IPS DF 4.7 (cell line): ENCODE results near the gene RBMS1.

Experiments
- DNase-seq: peaks from one replicate; pipeline ENCODE4 v3.0.0-alpha.2; 2013; ENCODE audit warnings: low spot score; ENCODE audit errors: extremely low read depth

The RBMS1 gene

DNA sequence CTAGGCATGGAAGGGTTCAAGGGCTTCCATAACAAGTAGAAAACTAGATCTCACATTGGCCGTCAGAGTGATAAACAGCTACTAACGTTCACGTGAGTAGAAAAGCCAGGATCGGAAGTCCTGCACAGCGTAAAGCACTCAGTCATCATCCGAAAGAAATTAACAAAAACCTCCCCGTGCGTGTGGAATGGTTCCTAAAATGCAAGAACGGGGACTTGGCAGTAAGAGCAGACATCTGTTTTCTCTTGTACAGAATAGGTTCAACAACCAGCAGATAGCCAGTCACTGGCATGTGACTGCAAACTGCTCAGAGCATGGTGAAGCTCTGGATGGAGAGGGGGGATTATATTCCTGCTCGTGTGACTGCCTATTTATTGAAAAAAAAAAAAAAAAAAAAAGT is 186.6 kb downstream of the RBMS1 start:
- no peak for DNase-seq

DNA sequence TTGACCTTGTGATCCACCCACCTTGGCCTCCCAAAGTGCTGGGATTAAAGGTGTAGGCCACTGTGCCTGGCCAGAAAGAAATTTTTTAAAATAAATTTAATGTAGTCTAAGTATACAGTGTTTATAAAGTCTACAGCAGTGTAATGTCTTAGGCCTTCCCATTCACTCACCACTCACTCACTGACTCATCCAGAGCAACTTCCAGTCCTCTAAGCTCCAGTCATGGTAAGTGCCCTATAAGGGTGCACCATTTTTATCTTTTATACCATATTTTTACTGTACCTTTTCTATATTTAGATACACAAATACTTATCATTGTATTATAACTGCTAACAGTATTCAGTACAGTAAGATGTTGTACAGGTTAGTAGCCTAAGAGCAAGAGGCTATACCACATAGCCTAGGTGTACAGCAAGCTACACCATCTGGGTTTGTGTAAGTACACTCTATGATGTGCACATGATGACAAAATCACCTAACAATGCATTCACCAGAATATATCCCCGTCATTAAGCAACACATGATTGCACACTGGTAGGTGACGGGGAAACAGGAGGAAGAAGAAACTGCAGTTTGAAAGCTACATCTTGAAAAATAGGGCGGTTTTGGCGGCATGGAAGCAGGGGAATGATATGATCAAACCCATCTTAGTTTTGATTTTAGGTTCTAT is 188.4 kb downstream of the RBMS1 start:
- no peak for DNase-seq

DNA sequence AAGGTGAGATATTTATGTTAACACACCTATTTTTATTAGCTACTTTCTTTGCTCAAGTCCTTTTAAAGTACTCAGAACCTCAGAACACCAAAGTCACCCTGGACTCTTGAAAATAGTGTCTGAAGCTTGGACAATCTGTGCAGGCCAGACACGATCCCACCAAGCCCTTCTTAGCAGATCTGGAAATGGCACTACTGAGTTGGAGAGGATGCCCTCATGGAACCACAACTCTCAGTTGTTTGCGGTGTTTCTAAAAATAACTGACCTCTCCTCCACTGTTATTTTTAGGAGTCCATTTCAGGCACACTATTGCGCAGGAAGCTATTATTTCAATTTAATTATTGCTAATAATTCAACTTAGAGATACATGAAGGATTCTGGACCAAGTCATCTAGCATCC is 190.1 kb downstream of the RBMS1 start:
- no peak for DNase-seq

DNA sequence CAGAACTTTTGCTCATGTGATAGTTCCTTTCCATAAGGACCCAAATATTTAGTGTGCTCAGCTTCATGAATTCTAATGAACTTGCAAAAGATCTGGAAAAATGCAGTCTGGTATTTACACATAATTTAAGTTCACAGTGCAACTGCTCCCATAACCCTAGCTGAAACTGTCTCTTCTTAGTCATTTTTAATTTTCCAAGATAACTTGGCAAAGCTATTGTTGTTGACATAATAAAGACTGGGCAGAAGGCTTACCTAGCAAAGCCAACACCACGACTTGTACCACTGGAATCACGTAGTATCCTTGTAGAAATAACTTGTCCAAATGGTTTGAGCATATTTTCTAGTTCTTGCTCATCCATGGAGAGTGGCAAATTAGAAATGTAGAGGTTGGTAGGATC is 190.5 kb downstream of the RBMS1 start:
- no peak for DNase-seq

DNA sequence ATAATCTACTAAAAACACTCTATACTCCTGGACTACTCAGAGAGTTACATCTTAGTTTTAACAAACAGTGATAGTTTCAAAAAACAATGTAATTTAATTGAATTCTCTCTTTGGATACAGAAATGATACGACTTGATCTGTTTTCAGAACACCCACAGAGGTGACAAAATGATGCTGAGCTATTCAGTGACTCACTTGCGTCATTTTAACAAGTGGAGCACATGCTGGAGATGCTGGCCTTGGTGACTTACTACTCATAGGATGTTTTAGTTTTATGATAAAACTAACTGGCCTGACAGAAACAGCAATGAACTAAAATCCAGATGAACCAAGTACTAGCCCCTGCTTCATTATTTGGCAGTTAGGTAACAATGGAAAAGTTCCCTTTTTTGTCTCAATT is 192.2 kb downstream of the RBMS1 start:
- DNase-seq: no peak

DNA sequence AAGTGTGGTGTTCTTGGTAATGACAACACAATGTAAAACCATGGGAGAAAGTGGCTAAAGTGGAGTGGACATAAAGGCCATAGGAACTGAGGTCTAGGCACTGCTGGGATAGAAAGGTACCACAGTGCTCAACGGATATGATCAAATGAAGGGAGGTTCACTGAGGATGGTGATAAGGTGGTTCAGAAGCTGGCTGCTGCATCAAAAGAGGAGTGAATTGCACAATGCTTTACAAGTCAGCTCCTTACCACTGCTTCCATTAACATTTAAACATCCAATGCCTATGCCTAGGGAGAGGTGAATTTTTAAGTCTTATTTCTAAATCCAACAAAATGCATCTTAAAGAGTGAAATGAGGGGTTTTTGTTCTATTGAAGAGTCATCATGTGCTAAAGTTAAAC is 193.4 kb downstream of the RBMS1 start:
- no peak for DNase-seq

DNA sequence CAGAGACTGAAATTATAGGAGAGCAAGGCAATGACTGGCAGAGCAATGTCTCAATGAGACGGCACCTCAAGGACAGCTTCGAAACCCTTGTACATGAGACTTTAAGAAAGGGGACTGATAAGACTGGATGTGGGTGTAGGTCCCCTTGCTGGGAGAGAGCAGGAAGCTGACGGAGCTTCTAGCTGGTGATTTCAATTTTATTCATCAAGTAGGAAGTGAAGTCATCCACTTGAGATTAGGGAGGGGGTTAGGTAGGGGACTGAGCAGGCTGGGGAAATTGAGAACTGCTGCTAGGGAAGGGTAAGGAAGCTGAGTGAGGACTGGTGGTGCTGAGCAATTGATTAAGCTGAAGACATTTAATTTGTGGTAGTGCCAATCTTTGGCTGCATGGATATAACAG is 194.1 kb downstream of the RBMS1 start:
- DNase-seq: no peak

DNA sequence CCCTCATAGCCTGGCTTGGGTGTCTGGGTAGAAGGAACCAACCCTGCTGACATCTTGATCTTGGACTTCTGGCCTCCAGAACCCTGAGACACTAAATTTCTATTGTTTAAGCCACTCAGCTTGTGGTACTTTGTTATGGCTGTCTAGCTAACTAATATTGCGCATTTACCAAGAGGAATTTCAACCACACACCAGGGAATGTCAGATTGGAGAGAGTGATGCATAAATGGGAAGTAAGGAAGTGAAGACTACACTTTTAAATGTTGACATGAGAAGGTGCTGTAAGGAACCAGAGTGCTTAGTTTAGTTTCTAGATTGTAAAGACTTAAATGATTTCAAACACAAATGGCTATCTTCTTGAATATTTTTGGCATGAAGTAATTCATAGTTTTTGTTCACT is 194.6 kb downstream of the RBMS1 start:
- DNase-seq: no peak

DNA sequence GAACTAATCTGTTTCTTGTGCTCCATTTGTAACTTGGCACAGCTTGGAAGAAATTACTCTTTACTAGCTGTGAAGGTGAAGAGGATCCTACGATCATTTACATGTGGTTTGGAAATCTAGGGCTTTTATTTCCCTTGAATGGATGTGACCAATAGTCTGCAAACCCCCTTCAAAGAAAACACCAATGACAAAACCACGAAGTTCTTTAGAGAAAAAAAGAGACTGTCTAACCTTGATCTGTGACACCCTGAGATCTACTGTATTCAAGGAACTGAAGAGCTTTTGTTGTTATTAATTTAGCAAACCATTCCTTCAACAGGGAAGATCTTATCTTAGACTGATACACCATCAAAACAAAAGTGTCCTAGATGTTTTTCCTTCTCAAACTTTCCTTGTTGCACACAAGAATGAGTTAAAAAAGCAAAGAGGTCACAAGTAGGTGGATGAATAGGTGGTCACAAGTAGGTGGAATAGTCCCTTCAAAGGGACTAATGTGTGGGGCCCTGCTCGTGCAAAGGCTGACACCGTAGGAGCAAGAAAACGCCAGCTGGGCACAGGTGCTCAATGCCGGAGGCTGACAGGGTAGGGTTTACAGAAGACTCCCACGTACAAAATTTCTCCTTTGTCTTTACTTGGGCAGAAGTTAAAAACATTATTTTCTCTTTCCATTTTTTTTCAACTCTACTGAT is 197.9 kb downstream of the RBMS1 start:
- DNase-seq: no peak

DNA sequence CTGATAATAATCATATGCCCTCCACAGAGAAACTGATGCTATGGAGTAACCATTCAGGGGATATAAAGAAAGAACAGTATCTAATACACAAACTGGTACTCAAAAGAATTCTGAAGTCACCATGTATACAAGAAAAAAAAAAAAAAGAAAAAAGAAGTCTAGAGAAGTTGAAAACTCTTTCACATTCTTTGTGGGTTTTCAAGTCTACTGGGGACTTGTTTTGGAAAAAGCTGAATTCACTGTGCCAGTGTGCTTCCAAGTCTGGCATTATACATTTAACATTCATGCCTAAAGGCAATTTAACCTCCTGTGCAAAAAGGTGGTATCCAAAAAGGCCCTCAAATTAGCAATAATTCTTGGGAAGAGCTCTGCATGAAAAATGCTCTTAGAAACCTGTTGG is 198.7 kb downstream of the RBMS1 start:
- DNase-seq: no peak

DNA sequence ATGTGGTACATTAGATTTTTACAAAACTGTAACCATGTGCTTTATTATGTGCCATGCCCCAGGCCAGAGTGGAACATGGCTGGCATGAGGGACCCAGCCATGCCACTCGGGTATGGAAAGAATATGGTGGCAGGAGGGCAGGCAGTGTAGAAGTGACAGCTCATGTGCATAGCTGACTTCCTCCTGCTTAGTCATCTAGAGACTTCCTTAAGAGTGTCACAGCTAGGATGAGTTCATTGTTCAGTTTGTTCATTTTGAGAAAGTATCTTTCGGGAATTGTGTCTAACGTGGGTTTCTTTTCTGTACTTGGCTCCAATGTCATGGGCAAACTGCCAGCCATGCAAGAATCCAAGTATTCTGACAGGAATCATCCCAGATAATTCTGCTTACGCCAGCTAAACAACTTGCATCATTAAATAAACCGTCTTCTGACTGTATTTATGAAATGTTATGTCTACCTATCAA is 199.2 kb downstream of the RBMS1 start:
- no peak for DNase-seq

DNA sequence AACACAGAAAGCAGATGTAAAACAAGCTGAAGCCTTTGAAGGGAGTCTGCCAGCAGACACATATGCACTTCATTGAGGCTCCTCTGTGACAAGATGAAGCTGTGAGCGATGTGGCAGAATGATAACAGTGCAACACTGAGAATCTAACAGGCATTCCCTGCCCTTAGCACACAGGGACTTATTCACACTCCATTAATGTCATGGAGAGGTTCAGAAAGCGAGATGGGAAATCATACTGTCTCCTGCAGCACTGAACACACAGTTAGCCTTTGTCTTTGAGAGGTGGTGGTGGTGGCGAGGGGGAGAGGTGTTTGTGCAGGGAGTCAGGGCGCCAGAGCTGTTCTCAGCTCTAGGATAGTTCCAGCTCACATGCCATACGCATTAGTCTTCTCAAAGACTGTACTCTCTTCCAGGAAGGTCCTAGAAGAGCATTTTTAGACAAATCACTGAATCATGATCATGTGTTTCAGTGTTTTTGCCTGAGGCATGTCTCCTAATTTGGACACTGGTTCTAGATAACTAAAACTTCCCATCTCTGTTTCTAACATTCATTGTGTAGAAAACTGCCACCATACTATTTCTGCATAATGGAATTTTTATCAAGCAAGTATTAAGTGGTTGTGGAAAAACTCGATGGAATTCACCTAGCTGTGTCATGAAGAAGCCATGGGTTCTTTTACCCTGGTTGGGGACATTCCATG is 200.1 kb downstream of the RBMS1 start:
- DNase-seq: no peak

DNA sequence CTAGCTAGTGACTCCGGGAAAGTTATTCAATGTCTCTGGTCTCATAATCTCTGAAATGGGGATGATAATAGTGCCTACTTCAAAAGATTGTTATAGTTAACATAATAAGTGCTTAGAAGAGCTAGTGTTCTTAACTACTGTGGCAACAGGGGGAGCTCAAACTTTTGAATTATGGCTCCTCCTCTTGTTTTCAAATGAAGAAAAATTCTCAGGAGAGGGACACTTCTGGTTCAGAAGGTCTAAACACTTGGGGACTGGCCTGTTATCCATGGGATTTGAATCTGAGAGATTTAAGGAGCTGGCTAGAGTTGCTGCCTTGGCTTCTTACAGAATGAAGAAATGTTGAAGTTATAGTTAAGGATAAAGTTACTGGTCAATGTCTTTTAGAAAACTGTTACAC is 201.4 kb downstream of the RBMS1 start:
- no peak for DNase-seq

DNA sequence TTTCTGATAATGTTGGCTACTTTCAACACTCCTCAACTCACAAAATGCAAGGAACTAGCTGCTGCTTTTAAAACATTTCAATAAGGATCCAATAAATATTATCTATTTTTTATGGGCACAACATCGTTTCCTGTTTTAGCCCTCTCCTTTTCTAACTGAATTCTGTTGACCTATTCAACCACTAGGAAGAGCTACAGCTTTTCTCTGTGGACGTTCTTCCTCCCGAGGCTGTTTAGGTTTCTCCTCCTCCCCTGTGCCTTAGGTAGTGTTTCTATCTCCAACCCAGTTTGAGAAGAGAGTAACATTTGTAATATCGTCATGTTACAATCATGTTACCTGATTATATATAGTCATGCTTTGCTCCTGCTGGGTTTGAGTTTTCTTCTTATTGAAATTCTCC is 202.2 kb downstream of the RBMS1 start:
- no peak for DNase-seq

DNA sequence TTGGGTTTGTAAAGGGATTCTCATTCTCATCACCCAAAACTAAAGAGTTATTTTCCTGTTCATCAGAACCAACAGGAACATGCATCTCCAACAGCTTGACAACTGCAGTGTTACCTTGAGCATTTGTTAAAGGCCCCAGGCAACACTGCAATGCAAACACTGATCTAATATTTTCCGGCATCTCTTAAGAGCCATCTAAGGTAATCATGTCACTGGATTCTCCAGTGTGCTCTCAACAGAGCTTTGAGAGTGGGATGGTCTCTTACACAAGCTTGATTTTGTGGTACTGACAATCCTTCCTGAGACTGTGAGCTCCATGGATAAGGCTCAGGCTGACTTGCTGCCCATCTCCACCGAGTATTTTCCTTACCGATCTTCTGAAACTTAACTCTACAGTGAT is 203.0 kb downstream of the RBMS1 start:
- DNase-seq: no peak

DNA sequence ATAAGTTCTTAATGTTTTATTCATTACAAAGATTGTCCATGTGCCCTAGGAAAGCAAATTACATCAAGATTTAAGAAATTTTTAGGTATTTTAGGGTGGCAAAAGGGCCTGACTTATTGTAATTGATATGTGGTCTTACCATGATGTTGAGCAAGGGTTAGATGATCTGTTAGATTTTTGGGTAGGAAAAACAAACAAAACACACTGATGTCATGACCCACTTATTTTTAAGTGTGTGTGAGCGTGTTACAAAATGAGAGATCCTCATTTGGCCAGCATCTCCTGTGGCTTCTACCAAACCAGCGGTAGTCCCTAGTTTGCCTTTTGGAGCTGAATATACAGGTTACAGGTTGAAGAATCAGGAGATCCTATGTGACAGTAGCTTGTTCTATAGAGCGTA is 203.8 kb downstream of the RBMS1 start:
- no peak for DNase-seq

DNA sequence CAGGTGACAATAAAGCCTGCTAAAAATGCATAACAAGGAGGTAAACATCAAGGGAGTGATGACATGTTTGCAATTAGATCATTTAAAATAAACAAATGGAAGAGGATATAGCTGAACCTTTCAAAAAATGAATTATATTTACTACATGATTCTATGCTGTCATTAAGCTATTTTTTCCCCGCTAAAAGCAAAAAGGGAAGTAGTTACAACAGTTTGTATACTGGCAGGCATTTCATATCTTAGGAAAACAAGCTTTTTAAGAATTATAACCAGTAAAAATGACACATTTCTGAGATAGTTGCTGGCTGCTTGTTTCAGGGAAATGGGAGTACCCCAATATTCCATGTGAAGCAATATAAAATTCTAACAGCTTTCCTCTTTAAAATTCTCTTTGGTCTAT is 204.5 kb downstream of the RBMS1 start:
- DNase-seq: no peak

DNA sequence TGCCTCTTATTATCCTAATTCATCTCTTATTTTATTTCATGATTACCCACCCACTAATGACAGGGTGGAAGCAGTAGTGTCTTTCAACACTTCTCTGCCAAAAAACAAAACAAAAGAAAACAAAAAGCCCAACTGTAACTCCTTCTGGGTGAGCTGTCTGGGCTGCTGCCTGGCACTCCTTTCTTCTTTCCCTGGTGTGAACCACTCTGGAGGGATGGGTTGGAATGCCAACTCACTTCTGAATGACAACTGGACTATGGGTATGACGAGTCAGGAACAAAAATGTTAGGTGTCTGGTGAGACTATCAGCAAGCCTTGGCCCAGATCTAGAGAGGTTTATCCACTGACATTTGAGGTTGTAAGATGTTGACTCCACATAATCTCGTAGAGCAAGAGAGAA is 205.3 kb downstream of the RBMS1 start:
- DNase-seq: no peak

DNA sequence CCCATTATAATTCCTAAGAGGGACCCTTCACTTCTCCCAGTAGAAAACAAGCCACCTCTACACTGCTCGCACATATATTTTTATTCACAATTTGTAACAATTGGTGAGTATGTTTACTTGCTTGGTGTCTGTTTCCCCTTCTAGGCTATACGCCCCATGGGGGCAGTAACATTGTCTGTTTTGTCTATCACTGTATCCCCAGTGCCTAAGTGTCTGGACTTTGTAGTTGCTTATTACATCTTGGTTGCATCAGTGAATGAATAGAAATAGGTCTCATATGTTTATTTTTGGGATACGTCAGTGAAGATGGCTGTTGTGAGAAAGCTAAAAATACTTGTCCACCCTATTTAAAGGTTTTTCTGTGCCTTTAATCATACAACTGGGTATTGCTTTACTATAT is 206.1 kb downstream of the RBMS1 start:
- no peak for DNase-seq

DNA sequence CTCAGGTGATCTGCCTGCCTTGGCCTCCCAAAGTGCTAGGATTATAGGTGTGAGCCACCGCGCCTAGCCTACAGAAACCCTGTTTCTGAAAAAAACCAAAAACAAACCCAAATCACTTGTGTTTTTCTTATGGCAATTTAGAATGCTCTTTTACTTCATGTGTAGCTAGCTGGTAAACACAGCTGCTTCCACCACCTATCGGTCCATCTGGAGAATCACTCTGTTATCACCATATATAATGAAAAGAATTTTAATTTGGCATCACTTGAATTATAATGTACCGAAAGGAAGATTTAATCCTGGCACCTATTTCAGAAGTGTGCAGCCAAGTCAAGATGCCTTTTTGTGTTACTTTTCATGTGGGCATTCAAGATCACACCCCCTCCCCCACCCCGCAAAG is 207.1 kb downstream of the RBMS1 start:
- DNase-seq: no peak

DNA sequence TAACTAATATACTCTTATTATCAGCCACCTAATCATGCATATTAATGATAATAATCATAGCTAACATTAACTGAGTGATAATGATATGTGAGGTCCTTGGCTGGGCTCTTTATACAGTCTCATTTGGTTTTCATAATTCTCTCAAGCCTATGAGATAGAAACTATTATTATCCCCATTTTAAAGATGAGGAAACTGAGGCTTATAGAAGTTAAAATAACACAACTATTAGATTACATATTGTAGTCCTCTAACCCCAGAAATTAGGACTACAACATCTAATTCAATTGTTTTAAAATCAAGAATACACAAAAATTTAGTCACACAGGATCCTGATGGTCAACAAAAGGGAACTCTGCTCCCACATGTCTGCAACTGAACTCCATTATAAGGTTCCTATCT is 209.9 kb downstream of the RBMS1 start:
- no peak for DNase-seq

DNA sequence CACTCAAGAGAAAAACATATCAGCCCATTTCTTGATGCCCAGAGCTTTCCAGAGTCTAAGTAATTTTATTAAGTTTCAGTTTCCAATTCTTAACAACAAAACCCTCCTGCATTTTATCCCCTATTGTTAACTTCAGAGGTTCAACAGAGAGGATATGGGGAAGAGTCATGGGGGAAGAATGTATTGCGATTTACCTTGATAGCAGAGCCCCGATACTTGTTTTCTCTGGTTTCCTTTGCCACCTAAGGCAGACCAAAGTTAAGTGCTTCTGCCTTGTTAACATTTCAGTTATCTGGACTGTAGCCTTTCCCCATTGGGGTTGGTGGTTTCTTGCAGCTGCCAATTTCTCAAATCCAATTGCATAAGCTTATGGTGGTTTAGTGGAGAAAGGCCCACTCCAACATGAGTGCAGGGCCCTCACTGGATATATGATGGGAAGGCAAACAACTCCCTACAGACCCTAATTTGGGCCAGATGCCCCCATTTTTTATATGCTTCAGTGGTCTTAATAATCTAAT is 211.5 kb downstream of the RBMS1 start:
- no peak for DNase-seq

DNA sequence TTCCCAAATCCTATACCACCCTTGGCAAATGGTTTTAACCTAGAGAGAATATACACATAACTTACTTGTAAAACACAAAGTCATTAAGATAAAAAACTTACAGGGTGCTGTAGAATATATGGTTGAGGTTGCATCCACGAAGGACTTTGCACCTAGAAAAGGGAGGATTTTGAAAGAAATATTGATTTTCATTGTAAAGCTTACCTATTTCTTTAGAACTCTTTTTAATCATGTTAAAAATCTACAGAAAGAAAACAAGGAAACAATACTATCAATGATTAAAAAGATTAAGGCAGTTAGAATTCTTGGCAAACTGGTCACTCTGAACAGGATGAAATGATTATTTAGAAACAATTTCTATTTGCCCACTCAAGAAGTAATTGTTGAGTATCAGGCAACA is 212.4 kb downstream of the RBMS1 start:
- no peak for DNase-seq
